Activated naive CD8-positive, alpha-beta T cell treated with anti-CD3 and anti-CD28 coated beads, Interleukin-2, amount 50 U/mL, for 24 hours (primary cell): ENCODE measurements around the gene LRP1B.
"Not testable (repeated sequence)": the region's sequence is repeated elsewhere in the genome, so short reads cannot be mapped to it uniquely, and the experiment has no call there.

Experiments used
- ATAC-seq: fragments of 150-1000 bp; cut with Tn5 transposase; one replicate; pipeline ENCODE4 v1.10.0; 2021
- DNase-seq: peaks from one replicate; pipeline ENCODE4 v3.0.0; 2021
- H3K27ac Mint-ChIP-seq: one replicate; pipeline ENCODE4 v1.8.0; 2021; ENCODE audit warnings: mild to moderate bottlenecking, mixed read lengths
- H3K27me3 Mint-ChIP-seq: one replicate; pipeline ENCODE4 v1.8.0; 2021; ENCODE audit warnings: mixed read lengths
- H3K36me3 Mint-ChIP-seq: one replicate; pipeline ENCODE4 v1.8.0; 2021; ENCODE audit warnings: low read depth, mixed read lengths
- H3K4me1 Mint-ChIP-seq: one replicate; pipeline ENCODE4 v1.8.0; 2021; ENCODE audit warnings: mixed read lengths
- H3K4me3 Mint-ChIP-seq: one replicate; pipeline ENCODE4 v1.8.0; 2021; ENCODE audit warnings: mild to moderate bottlenecking, moderate library complexity, mixed read lengths
- H3K9me3 Mint-ChIP-seq: one replicate; pipeline ENCODE4 v1.8.0; 2021; ENCODE audit warnings: mixed read lengths

The LRP1B gene

GRCh38 chr2:140442319-140442718, 1688.5 kb downstream of the LRP1B start:
- no peak for ATAC-seq
- H3K36me3 Mint-ChIP-seq = no peaks in the 10 kb centered on the region
- no peaks in the 10 kb centered on the region for H3K4me1 Mint-ChIP-seq
- H3K9me3 Mint-ChIP-seq = peaks cover 3% of the 10 kb centered on the region
- no peak overlapping the region for H3K4me3 Mint-ChIP-seq
- no peaks in the 10 kb centered on the region for H3K27me3 Mint-ChIP-seq
- no peak overlapping the region for H3K27ac Mint-ChIP-seq
- no peak for DNase-seq

- Mint-ChIP-seq H3K36me3 (no peaks in the 10 kb centered on the region), H3K4me3 (no peak overlapping the region), H3K4me1 (no peaks in the 10 kb centered on the region), H3K9me3 (peaks cover 3% of the 10 kb centered on the region), H3K27me3 (no peaks in the 10 kb centered on the region), H3K27ac (no peak overlapping the region)
- DNase-seq (no peak), ATAC-seq (no peak)
These were observed 1690.0 kb downstream of the LRP1B start for GRCh38 chr2:140440815-140441214.

- H3K27ac Mint-ChIP-seq = no peak overlapping the region
These were observed 1693.9 kb downstream of the LRP1B start for GRCh38 chr2:140436936-140437335.

GRCh38 chr2:140427033-140427432, 1703.8 kb downstream of the LRP1B start:
- H3K4me1 Mint-ChIP-seq, H3K27me3 Mint-ChIP-seq, ATAC-seq, H3K27ac Mint-ChIP-seq, H3K9me3 Mint-ChIP-seq, DNase-seq, H3K4me3 Mint-ChIP-seq, H3K36me3 Mint-ChIP-seq: not testable (repeated sequence)

More at GRCh38 chr2:140436936-140437335, 1693.9 kb downstream of the LRP1B start:
- Mint-ChIP-seq H3K4me3 (no peak overlapping the region), H3K4me1 (no peaks in the 10 kb centered on the region), H3K27me3 (no peaks in the 10 kb centered on the region), H3K9me3 (peaks cover 9% of the 10 kb centered on the region), H3K36me3 (no peaks in the 10 kb centered on the region)
- DNase-seq (no peak), ATAC-seq (no peak)

- no peaks in the 10 kb centered on the region for H3K4me1 Mint-ChIP-seq
- H3K9me3 Mint-ChIP-seq = peaks cover 7% of the 10 kb centered on the region
- no peak overlapping the region for H3K4me3 Mint-ChIP-seq
- DNase-seq = no peak
- no peaks in the 10 kb centered on the region for H3K27me3 Mint-ChIP-seq
- no peak for ATAC-seq
- H3K27ac Mint-ChIP-seq = no peak overlapping the region
- H3K36me3 Mint-ChIP-seq = no peaks in the 10 kb centered on the region
These were observed 1706.3 kb downstream of the LRP1B start for GRCh38 chr2:140424471-140424870.

- no peak for DNase-seq
- no peaks in the 10 kb centered on the region for H3K27me3 Mint-ChIP-seq
- H3K27ac Mint-ChIP-seq = no peak overlapping the region
- no peaks in the 10 kb centered on the region for H3K36me3 Mint-ChIP-seq
- no peak overlapping the region for H3K4me3 Mint-ChIP-seq
- H3K9me3 Mint-ChIP-seq = peaks cover 7% of the 10 kb centered on the region
- no peaks in the 10 kb centered on the region for H3K4me1 Mint-ChIP-seq
- ATAC-seq = no peak
These were observed 1708.1 kb downstream of the LRP1B start for GRCh38 chr2:140422759-140423158.

GRCh38 chr2:140417504-140417903, 1713.3 kb downstream of the LRP1B start:
- H3K4me1 Mint-ChIP-seq = no peaks in the 10 kb centered on the region
- no peak overlapping the region for H3K4me3 Mint-ChIP-seq
- H3K9me3 Mint-ChIP-seq = peaks cover 4% of the 10 kb centered on the region
- DNase-seq = no peak
- no peak for ATAC-seq
- no peaks in the 10 kb centered on the region for H3K27me3 Mint-ChIP-seq
- no peak overlapping the region for H3K27ac Mint-ChIP-seq
- H3K36me3 Mint-ChIP-seq = no peaks in the 10 kb centered on the region

- no peak for DNase-seq
- ATAC-seq = no peak
- H3K4me1 Mint-ChIP-seq = no peaks in the 10 kb centered on the region
- H3K4me3 Mint-ChIP-seq = no peak overlapping the region
- no peaks in the 10 kb centered on the region for H3K36me3 Mint-ChIP-seq
- H3K27ac Mint-ChIP-seq = no peak overlapping the region
- H3K9me3 Mint-ChIP-seq = no peaks in the 10 kb centered on the region
- H3K27me3 Mint-ChIP-seq = no peaks in the 10 kb centered on the region
These were observed 1714.2 kb downstream of the LRP1B start for GRCh38 chr2:140416577-140416976.

- ATAC-seq, H3K4me3 Mint-ChIP-seq, H3K27me3 Mint-ChIP-seq, H3K9me3 Mint-ChIP-seq, H3K4me1 Mint-ChIP-seq, DNase-seq, H3K27ac Mint-ChIP-seq, H3K36me3 Mint-ChIP-seq: not testable (repeated sequence)
These were observed 1715.8 kb downstream of the LRP1B start for GRCh38 chr2:140415035-140415434.

- Mint-ChIP-seq H3K36me3 (no peaks in the 10 kb centered on the region), H3K4me3 (no peak overlapping the region), H3K9me3 (peaks cover 10% of the 10 kb centered on the region), H3K27me3 (no peaks in the 10 kb centered on the region), H3K4me1 (no peaks in the 10 kb centered on the region), H3K27ac (no peak overlapping the region)
- DNase-seq (no peak), ATAC-seq (no peak)
These were observed 1720.1 kb downstream of the LRP1B start for GRCh38 chr2:140410695-140411094.

GRCh38 chr2:140401056-140401455, 1729.8 kb downstream of the LRP1B start:
- no peaks in the 10 kb centered on the region for H3K36me3 Mint-ChIP-seq
- H3K27me3 Mint-ChIP-seq = no peaks in the 10 kb centered on the region
- H3K27ac Mint-ChIP-seq = no peak overlapping the region
- peaks cover 16% of the 10 kb centered on the region for H3K9me3 Mint-ChIP-seq
- ATAC-seq (no peak), DNase-seq (no peak)
- no peak overlapping the region for H3K4me3 Mint-ChIP-seq
- H3K4me1 Mint-ChIP-seq = no peaks in the 10 kb centered on the region

- DNase-seq (no peak), ATAC-seq (no peak)
- Mint-ChIP-seq H3K4me3 (no peak overlapping the region), H3K9me3 (peaks cover 5% of the 10 kb centered on the region), H3K4me1 (no peaks in the 10 kb centered on the region), H3K27me3 (no peaks in the 10 kb centered on the region), H3K27ac (no peak overlapping the region), H3K36me3 (no peaks in the 10 kb centered on the region)
These were observed 1738.0 kb downstream of the LRP1B start for GRCh38 chr2:140392824-140393223.

GRCh38 chr2:140384946-140385345, 1745.9 kb downstream of the LRP1B start:
- peaks cover 8% of the 10 kb centered on the region for H3K9me3 Mint-ChIP-seq
- H3K4me3 Mint-ChIP-seq = no peak overlapping the region
- DNase-seq (no peak), ATAC-seq (no peak)
- H3K27me3 Mint-ChIP-seq = no peaks in the 10 kb centered on the region
- no peaks in the 10 kb centered on the region for H3K4me1 Mint-ChIP-seq
- H3K27ac Mint-ChIP-seq = no peak overlapping the region
- no peaks in the 10 kb centered on the region for H3K36me3 Mint-ChIP-seq

GRCh38 chr2:140383781-140384180, 1747.0 kb downstream of the LRP1B start:
- H3K4me1 Mint-ChIP-seq = no peaks in the 10 kb centered on the region
- ATAC-seq (no peak), DNase-seq (no peak)
- no peak overlapping the region for H3K4me3 Mint-ChIP-seq
- H3K9me3 Mint-ChIP-seq = peaks cover 12% of the 10 kb centered on the region
- H3K27me3 Mint-ChIP-seq = no peaks in the 10 kb centered on the region
- H3K27ac Mint-ChIP-seq = no peak overlapping the region
- H3K36me3 Mint-ChIP-seq = no peaks in the 10 kb centered on the region

- DNase-seq (no peak), ATAC-seq (no peak)
- H3K27me3 Mint-ChIP-seq = no peaks in the 10 kb centered on the region
- no peaks in the 10 kb centered on the region for H3K36me3 Mint-ChIP-seq
- no peak overlapping the region for H3K4me3 Mint-ChIP-seq
- H3K9me3 Mint-ChIP-seq = peaks cover 11% of the 10 kb centered on the region
- no peak overlapping the region for H3K27ac Mint-ChIP-seq
- H3K4me1 Mint-ChIP-seq = no peaks in the 10 kb centered on the region
These were observed 1754.1 kb downstream of the LRP1B start for GRCh38 chr2:140376686-140377085.

GRCh38 chr2:140363131-140363530, 1767.7 kb downstream of the LRP1B start:
- no peak overlapping the region for H3K4me3 Mint-ChIP-seq
- no peak for ATAC-seq

More at GRCh38 chr2:140363131-140363530, 1767.7 kb downstream of the LRP1B start:
- Mint-ChIP-seq H3K36me3 (no peaks in the 10 kb centered on the region), H3K27ac (no peak overlapping the region), H3K9me3 (peaks cover 8% of the 10 kb centered on the region), H3K4me1 (no peaks in the 10 kb centered on the region), H3K27me3 (no peaks in the 10 kb centered on the region)
- DNase-seq = no peak
